Gastrocnemius medialis (tissue), 4 donors: ENCODE measurements around the gene ESRRB.

Experiments used
- CTCF ChIP-seq, 5 experiments: fragments of 450-650 bp in 3 of 5; fragments of 200-600 bp in 2 of 5; sonication (generic) in 2 of 5; IDR thresholded peaks in 4 of 5; conservative IDR thresholded peaks in 1 of 5; 1 replicate in 4 of 5; 2 replicates in 1 of 5; pipeline ENCODE4 v1.5.1; 2016 to 2019; ENCODE audit warnings: antibody characterized with exemption in 5 of 5, mild to moderate bottlenecking in 3 of 5, moderate library complexity in 3 of 5
- POLR2A ChIP-seq, 2 donors: fragments of 450-650 bp; IDR thresholded peaks; one replicate each; pipeline ENCODE4 v1.6.1; 2017; ENCODE audit warnings: antibody characterized with exemption in 2 of 2, mild to moderate bottlenecking in 2 of 2, moderate library complexity in 2 of 2

DNA sequence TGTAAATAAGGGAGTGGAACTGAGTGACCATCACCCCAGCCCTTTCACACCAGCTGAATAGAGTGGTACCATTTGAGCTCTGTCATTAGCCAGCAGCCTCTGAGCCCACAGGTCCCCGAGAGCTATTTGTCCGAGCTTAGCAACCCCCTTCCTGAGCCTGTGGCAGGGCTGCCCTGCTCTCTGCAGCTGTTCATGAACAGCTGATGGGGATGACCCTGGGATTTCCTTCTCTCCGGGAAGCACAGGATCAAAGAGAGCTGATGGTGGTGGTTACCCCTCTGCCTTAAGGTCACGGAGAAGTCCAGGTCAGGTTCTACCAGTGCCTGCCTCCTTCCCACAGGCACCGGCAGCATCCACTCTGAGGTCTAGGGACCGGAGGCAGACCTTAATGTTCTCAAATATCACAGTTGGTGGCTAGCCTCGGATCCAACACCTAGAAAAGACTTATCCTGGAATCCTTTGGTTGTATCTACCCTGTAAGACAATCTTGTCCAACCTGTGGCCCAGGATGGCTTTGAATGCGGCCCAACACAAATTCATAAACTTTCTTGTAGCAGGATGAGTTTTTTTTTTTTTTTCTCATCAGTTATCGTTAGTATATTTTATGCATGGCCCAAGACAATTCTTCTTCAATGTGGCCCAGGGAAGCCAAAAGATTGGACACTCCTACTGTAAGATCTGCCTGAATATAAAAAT lies 81.1 kb downstream of the ESRRB start:
- TF ChIP-seq CTCF (IDR thresholded peaks at IDR 0.05 in 4 of 5, conservative IDR thresholded peaks at IDR 0.05 in 1 of 5) (no peak), POLR2A (IDR thresholded peaks at IDR 0.05) (no peak)
